IMR-90 (cell line): ENCODE results near the gene AMBP. TPM values are rescaled to one million over a fixed set of nuclear protein-coding genes. Genes with fewer than 3 reads are reported as not detected.

ENCODE experiments used
- ATAC-seq: fragments of 200-7000 bp; cut with Tn5 transposase; 2 replicates; pipeline ENCODE4 v1.9.1; 2020; ENCODE audit warnings: low read depth, mild to moderate bottlenecking, moderate library complexity
- BruUV-seq: library from RNA; stranded (reverse); fragments of 400-500 nt; replicated peaks from 2 replicates; lab custom pipeline; 2021; lab: Mats Ljungman, UMichigan
- CTCF ChIA-PET: fragments of 300-600 bp; formaldehyde crosslinking; extraction: SDS; loops from one replicate; lab custom pipeline; 2021; ENCODE audit warnings: antibody characterized with exemption; lab: Yijun Ruan, JAX
- POLR2A ChIA-PET: fragments of 300-600 bp; sonication (Branson Sonifier 250); formaldehyde crosslinking; loops from one replicate; lab custom pipeline; 2022; ENCODE audit warnings: antibody characterized with exemption; ENCODE audit not compliant: unreplicated experiment; lab: Charles Lee
- DNase-seq: peaks from one replicate; pipeline ENCODE4 v3.0.0; 2013
- H2AFZ ChIP-seq: replicated peaks from 2 replicates; pipeline ENCODE3; 2013; ENCODE audit warnings: low read length, mild to moderate bottlenecking; ENCODE audit not compliant: poor library complexity
- H2AK5ac ChIP-seq: 2 replicates; pipeline ENCODE4 v1.6.1; 2013; ENCODE audit warnings: low read depth, low read length, inconsistent platforms
- H2AK9ac ChIP-seq: replicated peaks from 2 replicates; pipeline ENCODE3; 2013; ENCODE audit warnings: mild to moderate bottlenecking, low read depth, low read length, moderate library complexity; ENCODE audit not compliant: poor library complexity
- H2BK120ac ChIP-seq: 2 replicates; pipeline ENCODE4 v1.6.1; 2013; ENCODE audit warnings: low read depth, low read length, inconsistent platforms
- H2BK15ac ChIP-seq: 3 replicates; pipeline ENCODE4 v1.6.1; 2013; ENCODE audit warnings: low read depth, low read length, inconsistent platforms
- H2BK20ac ChIP-seq: 2 replicates; pipeline ENCODE4 v1.6.1; 2013; ENCODE audit warnings: low read depth, mild to moderate bottlenecking, inconsistent platforms, low read length, moderate library complexity
- H2BK5ac ChIP-seq: 2 replicates; pipeline ENCODE4 v1.6.1; 2013; ENCODE audit warnings: mild to moderate bottlenecking, low read depth, low read length, inconsistent platforms; ENCODE audit not compliant: poor library complexity, severe bottlenecking
- H3K14ac ChIP-seq: replicated peaks from 2 replicates; pipeline ENCODE4 v1.6.1; 2013; ENCODE audit warnings: low read depth, low read length, inconsistent platforms
- H3K18ac ChIP-seq: 2 replicates; pipeline ENCODE4 v1.6.1; 2013; ENCODE audit warnings: low read depth, low read length, control low read depth
- H3K23ac ChIP-seq: 2 replicates; pipeline ENCODE4 v1.6.1; 2013; ENCODE audit warnings: low read depth, low read length, inconsistent platforms
- H3K27ac ChIP-seq: 2 replicates; pipeline ENCODE4 v1.5.1; 2013; ENCODE audit warnings: mild to moderate bottlenecking, control low read depth, low read length; ENCODE audit not compliant: insufficient read depth
- H3K27me3 ChIP-seq: 2 replicates; pipeline ENCODE4 v1.6.1; 2013; ENCODE audit warnings: low read length; ENCODE audit not compliant: control insufficient read depth, insufficient read depth
- H3K36me3 ChIP-seq: 2 replicates; pipeline ENCODE4 v1.6.1; 2013; ENCODE audit warnings: low read length, mixed read lengths; ENCODE audit not compliant: control insufficient read depth, insufficient read depth
- H3K4ac ChIP-seq: 2 replicates; pipeline ENCODE4 v1.6.1; 2013; ENCODE audit warnings: low read depth, low read length, inconsistent platforms
- H3K4me1 ChIP-seq: 2 replicates; pipeline ENCODE4 v1.6.1; 2013; ENCODE audit warnings: low read length, mixed read lengths; ENCODE audit not compliant: control insufficient read depth, insufficient read depth
- H3K4me2 ChIP-seq: 2 replicates; pipeline ENCODE4 v1.6.1; 2013; ENCODE audit warnings: low read depth, mild to moderate bottlenecking, control low read depth, low read length, moderate library complexity
- H3K4me3 ChIP-seq: 2 replicates; pipeline ENCODE4 v1.5.1; 2013; ENCODE audit warnings: low read depth, mild to moderate bottlenecking, control low read depth, low read length, moderate library complexity; ENCODE audit not compliant: insufficient read depth
- H3K56ac ChIP-seq: 2 replicates; pipeline ENCODE4 v1.6.1; 2013; ENCODE audit warnings: low read length, inconsistent platforms; ENCODE audit not compliant: insufficient read depth; ENCODE audit errors: extremely low read depth
- H3K79me1 ChIP-seq, 2 experiments: 2 replicates each; pipeline ENCODE4 v1.6.1; 2013; ENCODE audit warnings: low read length in 2 of 2, inconsistent platforms in 1 of 2, low read depth in 1 of 2
- H3K9ac ChIP-seq: 2 replicates; pipeline ENCODE4 v1.6.1; 2013; ENCODE audit warnings: low read depth, low read length, control low read depth
- H3K9me1 ChIP-seq: 2 replicates; pipeline ENCODE4 v1.6.1; 2013; ENCODE audit warnings: low read length, inconsistent platforms; ENCODE audit not compliant: insufficient read depth
- H3K9me3 ChIP-seq: 2 replicates; pipeline ENCODE4 v1.6.1; 2013; ENCODE audit warnings: low read length; ENCODE audit not compliant: control insufficient read depth, insufficient read depth
- H4K20me1 ChIP-seq: 2 replicates; pipeline ENCODE4 v1.6.1; 2013; ENCODE audit warnings: low read length, inconsistent platforms; ENCODE audit not compliant: insufficient read depth
- H4K5ac ChIP-seq: 2 replicates; pipeline ENCODE4 v1.6.1; 2013; ENCODE audit warnings: mild to moderate bottlenecking, low read depth, low read length, control low read depth
- H4K8ac ChIP-seq, 2 experiments: 2 replicates each; pipeline ENCODE4 v1.6.1; 2013; ENCODE audit warnings: low read depth in 2 of 2, low read length in 2 of 2, control low read depth in 1 of 2, inconsistent platforms in 1 of 2
- H4K91ac ChIP-seq: 2 replicates; pipeline ENCODE4 v1.6.1; 2013; ENCODE audit warnings: low read depth, low read length, inconsistent platforms; ENCODE audit not compliant: insufficient read depth
- BHLHE40 ChIP-seq: fragments of 150-350 bp; IDR thresholded peaks from 2 replicates; pipeline ENCODE4 v1.6.1; 2016; ENCODE audit warnings: mild to moderate bottlenecking, low read depth, low read length
- CEBPB ChIP-seq: IDR thresholded peaks from 2 replicates; pipeline ENCODE4 v1.6.1; 2012; ENCODE audit warnings: low read depth, low read length, improper control_type of control experiment
- CHD1 ChIP-seq: IDR thresholded peaks from 2 replicates; pipeline ENCODE4 v1.6.1; 2012; ENCODE audit warnings: low read depth, low read length, improper control_type of control experiment
- FOS ChIP-seq: fragments of 150-350 bp; IDR thresholded peaks from 2 replicates; pipeline ENCODE4 v1.6.1; 2016; ENCODE audit warnings: low read depth, low read length
- MAFK ChIP-seq: IDR thresholded peaks from 2 replicates; pipeline ENCODE4 v1.6.1; 2012; ENCODE audit warnings: low read depth, low read length, improper control_type of control experiment
- MAZ ChIP-seq: IDR thresholded peaks from 2 replicates; pipeline ENCODE4 v1.6.1; 2012; ENCODE audit warnings: low read depth, mild to moderate bottlenecking, low read length, improper control_type of control experiment, moderate library complexity, borderline replicate concordance
- MXI1 ChIP-seq: IDR thresholded peaks from 2 replicates; pipeline ENCODE4 v1.6.1; 2012; ENCODE audit warnings: low read depth, mild to moderate bottlenecking, low read length, moderate library complexity, borderline replicate concordance
- NFE2L2 ChIP-seq: fragments of 150-350 bp; IDR thresholded peaks from 2 replicates; pipeline ENCODE4 v1.6.1; 2016; ENCODE audit warnings: low read depth, mild to moderate bottlenecking, low read length
- POLR2A ChIP-seq: IDR thresholded peaks from 2 replicates; pipeline ENCODE4 v1.6.1; 2012; ENCODE audit warnings: mild to moderate bottlenecking, low read depth, low read length
- RAD21 ChIP-seq: IDR thresholded peaks from 2 replicates; pipeline ENCODE4 v1.6.1; 2012; ENCODE audit warnings: low read length, improper control_type of control experiment
- RCOR1 ChIP-seq: IDR thresholded peaks from 2 replicates; pipeline ENCODE4 v1.6.1; 2012; ENCODE audit warnings: mild to moderate bottlenecking, low read length, improper control_type of control experiment; ENCODE audit not compliant: insufficient replicate concordance
- USF2 ChIP-seq: fragments of 150-350 bp; IDR thresholded peaks from 2 replicates; pipeline ENCODE4 v1.6.1; 2017; ENCODE audit warnings: mild to moderate bottlenecking, antibody characterized with exemption, low read length, low read depth
- WGBS, 2 experiments: methylation state at CpG; one replicate each; pipeline versions ENCODE4 v1.1.5 to v1.1.7; 2013; ENCODE audit warnings: missing lambda C conversion rate in 2 of 2; ENCODE audit not compliant: insufficient read length in 1 of 2; ENCODE audit errors: extremely low coverage in 2 of 2; 5-methylcytosine and 5-hydroxymethylcytosine counted together
- dilution Hi-C: fragments of 300-500 bp; cut with HindIII; formaldehyde crosslinking; loops from one replicate; pipeline ENCODE4 v1.14.3; 2018; ENCODE audit warnings: low sequenced_read_pairs; ENCODE audit not compliant: unreplicated experiment
- in situ Hi-C: fragments of 300-500 bp; cut with MboI; formaldehyde crosslinking; loops from 3 replicates; pipeline ENCODE4 v1.14.3; 2019; ENCODE audit warnings: low sequenced_read_pairs, inconsistent platforms, mixed read lengths
- intact Hi-C: fragments of 100-400 bp; cut with micrococcal nuclease; formaldehyde crosslinking; loops from 2 replicates; pipeline ENCODE4 v1.10.0; 2022
- polyA plus RNA-seq, 3 experiments: library from polyadenylated mRNA; depleted of rRNA; stranded (reverse); fragments of >200 nt; gene quantifications; 2 replicates each; pipeline ENCODE4 v1.2.3, GENCODE V29; 2012; ENCODE audit warnings: low replicate concordance in 1 of 3
- total RNA-seq: library from RNA; depleted of rRNA; stranded (reverse); fragments of >200 nt; gene quantifications from 2 replicates; pipeline ENCODE4 v1.2.3, GENCODE V29; 2012
- TF ChIP-seq, protein P1 (sequence below): fragments of 150-350 bp; IDR thresholded peaks from 2 replicates; pipeline ENCODE4 v1.6.1; 2016; ENCODE audit warnings: low read depth, mild to moderate bottlenecking, low read length, moderate library complexity, borderline replicate concordance
- TF ChIP-seq, protein P2 (sequence below): conservative IDR thresholded peaks from 2 replicates; pipeline ENCODE4 v1.5.1; 2012; ENCODE audit warnings: mild to moderate bottlenecking, low read depth, low read length, improper control_type of control experiment

The AMBP gene
- total and polyA plus RNA-seq, 2 of the 4 experiments (the other 2 are of a cell fraction), result not detected

DNA sequence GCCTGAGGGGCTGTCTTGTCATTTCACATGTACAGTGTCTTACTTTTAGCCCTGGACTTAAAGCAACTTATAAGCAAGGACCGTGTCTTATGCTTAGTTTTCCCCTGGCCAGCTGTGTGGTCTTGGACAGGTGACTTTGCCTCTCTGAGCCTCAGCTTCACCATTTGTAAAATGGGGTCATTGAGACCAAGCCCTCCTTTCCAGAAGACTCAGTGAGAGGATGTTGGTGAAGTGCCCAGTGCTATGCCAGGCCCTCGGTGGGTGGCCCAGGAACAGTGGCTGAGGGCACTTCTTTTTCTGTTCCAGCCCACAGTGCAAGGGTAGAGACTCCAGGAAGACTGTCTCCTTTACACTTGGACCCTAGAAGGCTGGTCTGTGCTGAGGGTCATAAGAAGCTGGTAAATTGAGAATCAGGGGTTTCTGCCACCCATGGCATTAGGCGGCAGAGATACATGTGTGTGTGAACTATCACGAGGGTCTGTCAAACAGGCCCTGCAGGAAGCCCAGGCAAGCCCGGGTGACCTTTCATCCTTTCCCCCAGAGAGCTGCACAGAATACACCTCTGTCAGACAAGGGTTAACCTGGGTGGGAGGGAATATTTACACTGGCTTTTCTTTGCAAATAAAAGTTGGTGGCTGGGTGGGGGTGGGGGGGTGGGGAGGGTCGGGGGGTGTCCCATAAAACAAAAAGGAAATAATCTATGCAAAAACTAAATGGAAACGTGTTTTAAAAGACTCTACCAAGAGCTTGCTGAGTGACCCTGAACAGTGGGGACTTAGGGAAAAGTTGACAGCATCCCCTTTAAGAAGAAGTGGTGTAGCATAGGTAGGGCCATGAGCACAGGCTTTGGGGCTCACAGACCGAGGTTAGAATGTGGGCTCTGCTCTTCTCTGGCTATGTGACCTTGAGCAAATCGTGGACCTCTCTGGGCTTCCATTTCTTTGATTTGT, 41.4 kb upstream of the AMBP start:
- CTCF ChIA-PET, result no interaction called here
- Histone ChIP-seq H2BK20ac (no peak overlapping the region), H2AK5ac (no peak overlapping the region), H3K27me3 (peaks cover 74% of the 10 kb centered on the region), H3K56ac (no peak overlapping the region), H3K4me3 (no peak overlapping the region), H2AK9ac (no peak overlapping the region), H3K4me2 (no peak overlapping the region), H3K79me1 (no peaks in the 10 kb centered on the region), H2BK15ac (no peak overlapping the region), H3K23ac (no peak overlapping the region; the same call in 1 of the 2 replicates), H2BK120ac (no peak overlapping the region), H3K18ac (no peak overlapping the region), H2AFZ (no peak overlapping the region), H3K9me3 (0 out of 2 replicates have a peak, but pooled peaks cover 2% of the 10 kb centered on the region), H3K9me1 (no peaks in the 10 kb centered on the region; the same call in 1 of the 2 replicates), H3K9ac (no peak overlapping the region), H3K4me1 (no peaks in the 10 kb centered on the region), H3K27ac (no peak overlapping the region), H4K5ac (no peak overlapping the region), H3K14ac (no peak overlapping the region), H3K4ac (no peak overlapping the region), H4K8ac (no peak overlapping the region), H2BK5ac (no peak overlapping the region), H4K20me1 (no peaks in the 10 kb centered on the region), H3K36me3 (no peaks in the 10 kb centered on the region), H4K91ac (no peak overlapping the region)
- dilution Hi-C loops (no loop called here), in situ Hi-C loops (no loop called here), intact Hi-C loops (no loop called here)
- BruUV-seq, result no TSS peak
- WGBS, 2 experiments, result 0% methylated on average over 1 of the region's 9 CpGs; no CpG with 5 or more reads in 1 of the 2 experiments
- POLR2A ChIA-PET, result no interaction called here
- no peak for DNase-seq
- ATAC-seq, result no peak
- TF ChIP-seq USF2 (no peak), FOS (no peak), CHD1 (no peak), RAD21 (no peak), CEBPB (no peak), NFE2L2 (no peak), MAFK (no peak), POLR2A (no peak), MAZ (no peak), MXI1 (no peak), RCOR1 (no peak), BHLHE40 (no peak)
- TF ChIP-seq, protein P1, sequence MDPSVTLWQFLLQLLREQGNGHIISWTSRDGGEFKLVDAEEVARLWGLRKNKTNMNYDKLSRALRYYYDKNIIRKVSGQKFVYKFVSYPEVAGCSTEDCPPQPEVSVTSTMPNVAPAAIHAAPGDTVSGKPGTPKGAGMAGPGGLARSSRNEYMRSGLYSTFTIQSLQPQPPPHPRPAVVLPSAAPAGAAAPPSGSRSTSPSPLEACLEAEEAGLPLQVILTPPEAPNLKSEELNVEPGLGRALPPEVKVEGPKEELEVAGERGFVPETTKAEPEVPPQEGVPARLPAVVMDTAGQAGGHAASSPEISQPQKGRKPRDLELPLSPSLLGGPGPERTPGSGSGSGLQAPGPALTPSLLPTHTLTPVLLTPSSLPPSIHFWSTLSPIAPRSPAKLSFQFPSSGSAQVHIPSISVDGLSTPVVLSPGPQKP, result no peak
- TF ChIP-seq, protein P2, sequence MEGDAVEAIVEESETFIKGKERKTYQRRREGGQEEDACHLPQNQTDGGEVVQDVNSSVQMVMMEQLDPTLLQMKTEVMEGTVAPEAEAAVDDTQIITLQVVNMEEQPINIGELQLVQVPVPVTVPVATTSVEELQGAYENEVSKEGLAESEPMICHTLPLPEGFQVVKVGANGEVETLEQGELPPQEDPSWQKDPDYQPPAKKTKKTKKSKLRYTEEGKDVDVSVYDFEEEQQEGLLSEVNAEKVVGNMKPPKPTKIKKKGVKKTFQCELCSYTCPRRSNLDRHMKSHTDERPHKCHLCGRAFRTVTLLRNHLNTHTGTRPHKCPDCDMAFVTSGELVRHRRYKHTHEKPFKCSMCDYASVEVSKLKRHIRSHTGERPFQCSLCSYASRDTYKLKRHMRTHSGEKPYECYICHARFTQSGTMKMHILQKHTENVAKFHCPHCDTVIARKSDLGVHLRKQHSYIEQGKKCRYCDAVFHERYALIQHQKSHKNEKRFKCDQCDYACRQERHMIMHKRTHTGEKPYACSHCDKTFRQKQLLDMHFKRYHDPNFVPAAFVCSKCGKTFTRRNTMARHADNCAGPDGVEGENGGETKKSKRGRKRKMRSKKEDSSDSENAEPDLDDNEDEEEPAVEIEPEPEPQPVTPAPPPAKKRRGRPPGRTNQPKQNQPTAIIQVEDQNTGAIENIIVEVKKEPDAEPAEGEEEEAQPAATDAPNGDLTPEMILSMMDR, result no peak
